ENCODE data around the gene RXRA.

RXRA gene

DNA sequence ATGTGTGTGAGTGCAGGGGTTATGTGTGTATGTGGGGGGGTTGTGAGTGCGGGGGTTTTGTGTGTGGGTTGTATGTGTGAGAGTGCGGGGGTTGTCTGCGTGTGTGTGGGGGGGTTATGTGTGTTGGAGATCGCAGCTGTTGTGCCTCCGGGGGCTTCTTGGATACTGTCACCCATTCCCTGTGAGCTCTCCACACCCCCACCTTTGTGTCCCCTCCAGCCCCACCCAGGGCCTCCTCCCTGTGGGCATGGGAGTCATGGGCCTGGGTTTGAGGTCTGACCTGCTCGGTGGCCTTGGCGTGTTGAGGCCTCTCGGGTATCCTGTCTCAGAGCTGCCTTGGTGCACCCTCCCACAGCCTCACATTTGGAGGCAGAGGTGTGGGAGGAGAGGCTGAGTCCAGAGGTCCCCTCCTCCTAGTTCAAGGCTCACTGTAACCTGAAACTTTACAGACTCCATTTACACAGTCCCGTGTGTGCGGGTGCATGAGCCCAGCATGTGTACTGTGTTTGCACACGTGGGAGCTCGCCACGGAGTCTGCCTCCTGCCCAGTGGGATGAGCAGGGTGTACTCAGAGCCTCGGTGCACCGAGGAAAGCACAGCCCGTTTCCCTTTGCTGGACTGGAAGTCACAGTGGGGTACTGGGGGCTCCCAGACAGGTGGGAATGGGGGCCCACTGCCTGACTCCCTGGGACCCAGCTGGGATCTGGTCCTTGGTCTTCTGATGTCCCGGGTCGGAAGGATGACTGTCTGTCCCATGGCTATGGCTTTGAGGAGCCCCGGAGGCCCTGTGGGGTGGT is 43.4 kb downstream of the RXRA start:
- DNase-seq (no peak), ATAC-seq (no peak)

DNA sequence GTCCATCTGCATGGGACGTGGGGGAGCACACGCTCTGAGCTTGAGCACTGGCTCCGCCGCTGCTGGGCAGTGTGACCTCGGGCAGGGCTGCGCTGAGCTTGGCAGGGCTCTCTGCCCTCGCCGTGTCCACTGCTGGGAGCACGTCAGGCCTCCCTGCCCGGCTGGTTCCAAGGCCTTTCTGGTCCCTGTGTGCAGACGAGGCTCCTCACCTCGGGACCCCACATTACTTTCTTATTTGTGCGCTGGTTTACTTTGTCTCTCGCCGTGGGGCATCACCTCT is 43.9 kb downstream of the RXRA start:
- ATAC-seq = no peak
- no peak for DNase-seq

DNA sequence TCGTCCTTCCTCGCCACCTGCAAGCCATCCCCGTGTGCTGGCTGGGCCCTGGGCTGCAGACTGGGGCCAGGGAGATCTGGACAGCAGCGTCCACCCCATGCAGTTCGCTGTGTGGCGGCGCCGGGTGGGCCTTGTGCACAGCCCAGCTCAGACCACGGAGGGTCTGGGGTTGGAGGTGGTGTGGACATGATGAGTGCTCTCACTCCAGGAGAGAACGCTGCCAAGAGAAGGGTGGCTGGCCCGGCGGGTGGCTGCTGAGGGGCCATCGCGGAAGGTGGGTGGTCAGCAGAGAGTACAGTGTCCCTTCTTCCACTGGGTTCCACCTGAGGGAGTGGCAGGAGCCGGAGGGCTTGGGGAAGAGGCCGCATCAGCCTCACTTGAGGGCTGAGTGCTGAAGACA is 44.4 kb downstream of the RXRA start:
- ATAC-seq (no peak), DNase-seq (no peak)

DNA sequence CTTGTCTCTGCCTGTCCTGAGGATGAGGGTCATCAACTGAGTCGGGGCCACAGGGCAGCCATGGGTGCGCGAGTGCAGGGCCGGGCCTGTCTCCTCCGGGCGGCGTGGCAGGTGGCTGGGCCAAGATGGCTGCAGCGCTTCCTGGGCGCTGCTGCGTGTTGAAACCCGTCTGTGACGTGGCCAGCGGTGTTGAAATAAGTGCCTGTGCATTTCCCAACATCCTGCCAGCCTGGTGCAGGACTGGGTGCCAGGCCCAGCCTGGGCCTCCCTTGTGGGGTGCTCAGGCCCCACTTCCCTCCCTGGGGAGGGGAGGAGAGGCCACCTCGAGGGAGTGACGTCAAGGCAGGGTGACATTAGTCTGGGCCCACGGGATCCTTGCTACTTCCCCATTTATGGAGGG is 45.5 kb downstream of the RXRA start:
- DNase-seq = no peak
- ATAC-seq = no peak

DNA sequence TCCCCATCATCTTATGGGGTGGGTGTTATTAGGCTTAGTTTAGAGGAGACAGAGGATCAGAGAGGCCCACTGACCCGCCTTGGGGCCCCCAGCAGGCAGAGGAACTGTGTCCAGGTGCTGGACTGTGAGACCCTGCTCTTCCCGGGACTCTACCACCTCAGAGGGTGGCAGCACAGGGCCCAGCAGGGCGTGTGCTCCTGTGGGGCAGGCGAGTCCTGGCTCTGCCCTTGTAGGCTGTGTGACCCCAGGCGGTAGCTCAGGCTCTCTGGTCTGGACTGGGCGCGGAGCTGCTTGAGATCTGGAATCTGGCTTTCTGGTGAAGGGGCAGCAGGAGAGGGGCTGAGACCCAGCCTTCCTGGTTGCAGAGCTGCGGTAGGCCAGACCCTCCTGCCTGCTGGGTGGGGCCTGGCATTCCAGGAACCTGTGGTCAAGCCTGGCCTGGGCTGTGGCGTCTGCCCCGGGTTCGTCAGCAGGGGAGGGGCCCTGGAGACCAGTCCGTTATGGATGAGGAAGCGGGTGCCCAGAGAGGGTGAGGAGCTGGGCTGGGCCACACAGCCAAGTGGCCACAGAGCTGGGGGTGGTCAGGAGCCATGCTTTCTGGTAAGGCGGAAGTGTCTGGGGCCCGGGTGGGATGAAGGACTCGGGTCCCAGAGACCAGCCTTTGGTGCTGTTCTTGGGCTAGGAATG is 46.5 kb downstream of the RXRA start:
- no peak for ATAC-seq
- no peak for DNase-seq

DNA sequence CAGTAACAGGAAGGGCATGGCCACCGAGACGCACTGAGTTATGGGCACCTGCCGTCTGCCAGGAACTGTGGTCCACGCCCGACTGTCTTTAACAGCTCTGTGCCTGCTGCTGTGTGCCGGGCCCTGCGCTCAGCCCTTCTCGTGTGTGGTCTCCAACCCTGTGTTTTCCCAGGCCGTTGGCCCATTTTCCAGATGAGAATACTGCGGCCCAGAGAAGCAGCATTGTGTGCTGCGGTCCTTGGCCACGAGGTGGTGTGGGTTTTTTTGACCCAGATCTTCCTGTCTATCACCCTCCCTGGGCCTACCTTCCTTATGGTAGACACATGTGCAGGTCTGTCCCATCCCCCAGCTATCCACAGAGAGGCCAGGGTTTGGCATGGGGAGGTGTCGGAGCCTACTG is 47.0 kb downstream of the RXRA start:
- ATAC-seq = no peak

DNA sequence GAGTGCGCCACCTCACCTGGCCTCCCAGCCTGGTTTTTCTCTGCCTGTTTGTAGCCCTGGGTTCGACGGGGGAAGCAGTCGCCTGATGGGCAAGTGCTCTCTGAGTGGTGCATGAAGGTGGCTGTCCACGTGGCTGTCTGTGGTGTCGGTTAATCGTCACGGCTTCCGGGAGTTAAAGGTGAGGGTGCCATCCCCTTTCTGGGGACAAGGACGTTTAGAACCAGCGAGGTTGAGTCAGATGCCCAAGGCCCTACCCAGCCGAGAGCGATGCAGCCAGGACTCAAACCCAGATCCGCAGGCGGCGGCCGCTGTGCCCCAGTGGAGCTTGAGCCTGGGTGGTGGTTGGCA is 47.7 kb downstream of the RXRA start:
- DNase-seq (no peak), ATAC-seq (no peak)

More for the DNA sequence above, 47.0 kb downstream of the RXRA start:
- DNase-seq = no peak

DNA sequence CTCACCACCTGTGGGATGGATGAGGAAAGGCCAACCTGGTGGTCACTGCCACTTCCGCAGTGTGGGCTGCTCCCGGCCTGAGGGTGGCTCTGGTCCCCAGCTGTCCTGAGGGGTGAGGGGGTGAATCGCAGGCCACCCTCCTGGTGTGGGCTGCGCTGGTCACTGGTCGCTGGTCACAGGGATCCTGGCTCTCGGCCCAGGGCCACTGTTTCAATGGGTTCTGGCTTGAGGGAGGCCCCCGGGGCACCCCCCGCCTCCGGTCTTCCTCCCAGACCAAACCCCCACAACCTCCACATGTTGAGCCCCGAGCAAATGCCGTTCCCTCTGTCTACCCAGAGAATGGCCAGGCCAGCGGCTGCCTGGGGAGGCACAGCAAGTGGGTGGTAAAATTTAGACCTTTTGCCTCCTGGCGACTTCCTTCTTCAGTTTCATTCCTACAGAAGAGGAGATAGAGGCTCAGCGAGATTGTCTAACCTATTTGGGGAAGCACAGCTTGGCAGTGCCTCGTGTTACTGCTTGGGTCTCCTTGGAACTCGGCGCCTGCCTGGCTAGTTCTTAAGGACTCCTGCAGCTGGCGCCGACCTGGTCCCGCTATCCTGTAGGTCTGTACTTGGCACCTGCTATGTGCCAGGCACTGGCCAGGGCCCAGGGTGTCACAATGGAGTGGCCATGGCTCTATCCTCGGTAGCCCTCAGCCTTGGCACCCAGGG is 48.2 kb downstream of the RXRA start:
- no peak for ATAC-seq
- DNase-seq = no peak

DNA sequence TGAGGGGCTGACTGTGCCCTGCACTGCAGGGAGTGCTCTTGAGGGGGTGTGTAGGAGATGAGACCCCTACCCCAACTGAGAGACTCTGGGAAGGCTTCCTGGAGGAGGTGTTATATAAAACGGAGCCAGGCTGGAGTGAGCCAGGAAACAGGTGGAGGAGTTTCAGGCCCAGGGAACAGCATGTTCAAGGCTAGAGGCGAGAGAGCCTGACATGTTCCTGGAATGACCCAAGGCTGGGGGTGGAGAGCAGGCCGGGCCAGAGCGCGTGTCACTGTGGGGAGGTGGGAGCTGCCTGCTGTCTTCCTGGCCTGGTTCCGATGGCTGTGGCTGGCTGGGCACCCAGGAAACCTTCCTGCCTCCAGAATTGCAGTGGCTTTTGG is 48.7 kb downstream of the RXRA start:
- no peak for ATAC-seq

DNA sequence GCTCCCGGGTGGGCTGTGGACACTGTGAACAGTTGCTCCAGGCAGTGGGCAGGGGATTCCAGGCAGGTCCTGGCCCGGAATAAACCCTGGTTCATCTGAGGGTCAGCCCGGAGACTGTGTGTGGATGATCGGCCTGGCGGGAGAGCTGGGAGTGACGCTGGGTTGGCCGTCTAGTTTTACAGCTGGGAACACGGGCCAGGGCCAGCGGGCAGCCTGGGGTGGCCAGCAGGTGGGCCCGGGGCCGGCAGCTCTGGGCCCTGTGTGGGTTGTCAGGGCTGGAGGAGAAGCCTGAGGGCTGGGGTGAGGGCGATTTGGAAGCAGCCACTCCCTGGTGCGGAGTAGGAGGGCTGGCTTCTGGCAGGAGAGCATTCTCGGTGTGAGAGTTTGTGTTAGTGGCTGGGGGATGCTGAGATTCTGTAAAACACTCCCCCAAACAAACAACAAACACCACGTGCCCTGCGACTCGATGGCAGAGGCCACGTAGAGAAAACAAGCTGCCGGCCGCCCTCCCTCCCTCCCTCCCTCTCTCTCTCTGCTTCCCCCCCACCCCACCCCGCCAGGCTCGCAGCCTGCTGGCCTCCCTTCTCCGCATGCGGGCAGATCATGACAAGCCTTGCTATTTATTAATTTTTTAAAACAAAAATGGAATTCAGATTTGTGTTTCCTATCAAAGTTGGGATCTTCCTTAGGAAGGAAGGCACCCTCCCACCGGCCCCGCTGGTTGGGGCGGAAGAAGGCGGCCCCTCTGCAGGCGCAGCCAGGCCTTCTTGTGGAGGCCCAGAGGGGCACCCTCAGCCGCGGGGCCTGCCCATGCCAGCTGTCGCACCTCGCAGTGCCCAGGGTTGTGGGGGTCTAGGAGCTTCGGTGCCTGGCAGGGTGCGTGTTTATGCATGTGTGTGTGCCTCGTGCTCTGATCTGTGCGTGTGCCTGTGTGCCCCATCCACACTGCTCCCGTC is 49.5 kb downstream of the RXRA start:
- ATAC-seq (no peak), DNase-seq (no peak)

More for the DNA sequence above, 48.7 kb downstream of the RXRA start:
- no peak for DNase-seq

DNA sequence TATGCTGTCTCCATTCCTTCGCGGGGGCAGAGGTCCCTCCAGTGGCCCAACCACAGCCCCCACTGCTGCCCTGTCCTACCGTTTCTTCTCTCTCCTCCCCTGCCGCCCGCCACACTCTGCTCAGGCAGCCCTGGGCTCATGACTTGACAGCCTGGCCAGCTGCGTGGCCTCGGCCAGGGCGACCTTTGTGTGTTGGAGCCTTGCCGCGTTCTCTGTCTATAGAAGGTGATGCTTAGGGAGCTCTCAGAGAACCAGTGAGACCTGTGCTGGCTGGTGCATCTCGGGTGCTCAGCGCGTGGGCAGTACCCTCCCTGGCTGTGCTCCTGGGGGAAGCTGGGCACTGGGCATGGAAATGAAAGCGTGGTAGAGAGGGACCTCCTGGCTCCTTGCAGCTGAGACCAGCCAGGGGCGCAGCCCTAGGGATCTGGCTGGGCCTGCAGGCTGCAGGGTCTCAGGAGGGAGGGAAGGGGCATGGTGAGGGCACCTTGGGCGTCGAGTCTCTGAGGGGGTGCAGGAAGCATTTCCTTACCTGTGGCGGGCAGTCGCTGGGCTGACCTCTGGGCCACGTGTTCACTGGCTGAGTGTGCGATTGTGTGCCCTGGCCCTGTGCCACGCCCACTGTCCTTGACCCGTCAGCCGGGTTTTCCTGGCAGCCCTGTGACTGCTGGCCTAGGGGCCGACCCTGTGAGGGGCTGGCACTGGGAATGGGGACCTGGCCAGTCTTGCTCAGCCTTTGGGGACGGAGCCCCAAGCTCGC is 50.3 kb downstream of the RXRA start:
- DNase-seq = no peak

DNA sequence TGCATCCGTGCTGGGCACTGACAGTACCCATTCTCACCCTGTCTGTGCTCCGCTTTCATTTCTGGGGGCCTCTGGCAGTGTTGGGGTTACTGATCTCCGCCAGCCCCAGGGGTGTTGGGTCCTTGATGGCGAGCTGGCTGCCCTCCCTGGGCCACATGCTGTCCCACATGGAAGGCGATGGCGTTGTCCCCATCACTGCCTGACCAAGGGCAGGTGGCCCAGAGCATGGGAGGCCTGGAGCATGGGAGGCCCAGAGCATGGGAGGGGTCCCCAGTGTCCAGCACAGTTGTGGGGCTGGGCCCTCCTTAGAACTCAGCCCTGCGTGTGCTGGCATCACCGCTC is 50.9 kb downstream of the RXRA start:
- ATAC-seq (no peak), DNase-seq (no peak)

More for the DNA sequence above, 50.3 kb downstream of the RXRA start:
- ATAC-seq = no peak

DNA sequence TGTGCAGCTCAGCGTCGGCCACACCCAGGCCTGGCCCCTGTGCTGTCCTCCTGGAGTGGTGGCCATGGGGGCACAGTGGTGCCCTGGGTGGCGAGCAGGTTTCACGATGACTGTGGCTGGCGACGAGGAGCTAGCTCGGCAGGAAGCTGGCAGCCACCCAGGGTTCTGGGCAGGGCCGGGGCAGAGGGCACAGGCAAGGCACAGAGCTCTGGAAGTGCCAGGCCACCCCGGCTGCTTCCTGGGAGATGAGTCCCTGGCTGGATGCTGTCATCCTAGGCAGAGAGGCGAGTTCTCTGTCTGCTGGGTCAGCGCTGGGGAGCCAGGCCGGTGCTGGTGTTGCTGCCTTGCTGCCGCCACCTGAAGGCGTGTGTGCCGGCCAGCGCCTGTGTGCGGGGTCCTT is 51.7 kb downstream of the RXRA start:
- DNase-seq = no peak
- ATAC-seq = no peak

DNA sequence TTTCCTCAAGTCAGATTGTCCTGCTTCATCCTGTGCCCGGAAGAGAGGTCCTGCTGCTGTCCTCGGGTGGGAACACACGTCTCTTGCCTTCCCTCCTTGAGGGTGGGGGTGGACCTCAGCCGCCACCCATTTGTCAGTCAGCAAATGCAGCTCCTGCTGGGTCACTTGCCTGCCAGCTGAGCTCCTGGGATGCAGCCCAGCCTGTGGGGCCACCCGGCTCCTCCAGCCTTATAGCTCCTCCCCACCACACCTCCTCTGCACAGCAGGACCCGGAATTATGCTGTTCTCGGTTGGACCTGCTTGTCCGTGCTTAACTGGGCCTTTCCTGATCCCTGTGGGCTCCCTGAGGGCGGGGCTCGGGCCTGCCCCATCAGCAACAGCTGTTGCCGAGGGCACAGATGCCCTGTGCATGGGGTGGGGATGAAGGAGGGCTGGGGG is 52.7 kb downstream of the RXRA start:
- no peak for DNase-seq
- no peak for ATAC-seq

DNA sequence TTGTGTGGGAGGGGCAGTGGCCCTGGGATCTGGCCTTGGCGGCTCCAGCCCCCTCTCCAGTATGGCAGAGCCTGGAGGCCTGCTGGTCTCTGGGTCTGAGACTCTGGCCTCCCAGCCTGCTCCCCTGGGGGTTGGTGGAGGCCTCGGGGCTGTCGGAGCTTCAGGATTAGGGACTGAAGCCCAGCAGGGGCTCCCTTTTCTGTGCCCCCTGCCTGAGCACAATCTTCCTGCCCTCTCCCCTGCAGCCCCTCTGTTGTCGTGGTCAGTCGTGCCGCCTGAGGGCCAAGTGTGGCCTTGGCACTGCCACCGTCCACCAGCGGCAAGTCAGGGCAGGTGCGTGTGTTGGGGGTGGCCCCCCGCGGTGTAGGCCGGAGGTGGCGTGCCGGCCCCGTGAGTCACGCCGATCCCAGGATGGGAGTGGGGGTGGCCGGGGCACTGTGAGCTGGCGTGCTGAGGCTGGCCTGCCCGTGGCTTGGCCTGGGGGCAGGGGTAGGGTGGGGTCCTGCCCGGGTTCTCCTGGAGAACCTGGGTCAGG is 53.6 kb downstream of the RXRA start:
- DNase-seq = no peak
- no peak for ATAC-seq

DNA sequence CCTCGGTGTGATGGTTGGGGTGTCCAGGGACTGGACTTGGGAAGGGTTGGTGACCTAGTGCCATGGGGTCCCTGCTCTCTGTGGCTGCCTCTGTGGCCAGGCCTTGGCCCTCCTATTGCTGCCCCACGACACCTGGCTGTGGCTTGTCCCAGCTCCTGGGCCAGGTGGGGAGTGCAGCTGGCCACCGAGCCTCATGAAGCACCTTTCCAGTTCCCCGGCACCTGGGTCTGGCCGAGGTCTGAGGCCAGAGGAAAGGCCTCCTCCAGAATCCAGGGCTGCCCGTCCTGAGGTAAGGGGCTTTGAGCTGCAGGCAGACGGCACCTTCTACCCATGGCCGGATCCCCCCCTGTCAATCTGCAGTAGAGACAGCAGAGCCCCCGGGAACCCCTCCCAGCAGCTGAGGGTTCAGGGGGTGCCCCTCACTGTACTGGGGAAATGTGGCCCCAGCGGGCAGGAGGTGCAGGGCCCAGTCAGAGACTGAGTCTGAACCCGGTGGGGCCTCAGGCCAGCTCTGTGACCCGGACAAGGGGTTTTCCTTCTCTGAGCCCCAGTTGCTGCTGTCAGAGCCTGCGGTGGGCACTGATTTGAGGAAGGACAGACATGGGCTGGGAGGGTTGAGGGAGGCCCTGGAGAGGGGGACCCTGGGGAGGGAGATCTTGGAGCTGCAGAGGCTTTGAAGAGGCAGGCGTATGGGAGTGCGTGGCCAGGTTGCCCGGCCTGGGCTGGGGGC is 54.5 kb downstream of the RXRA start:
- ATAC-seq (no peak), DNase-seq (no peak)

DNA sequence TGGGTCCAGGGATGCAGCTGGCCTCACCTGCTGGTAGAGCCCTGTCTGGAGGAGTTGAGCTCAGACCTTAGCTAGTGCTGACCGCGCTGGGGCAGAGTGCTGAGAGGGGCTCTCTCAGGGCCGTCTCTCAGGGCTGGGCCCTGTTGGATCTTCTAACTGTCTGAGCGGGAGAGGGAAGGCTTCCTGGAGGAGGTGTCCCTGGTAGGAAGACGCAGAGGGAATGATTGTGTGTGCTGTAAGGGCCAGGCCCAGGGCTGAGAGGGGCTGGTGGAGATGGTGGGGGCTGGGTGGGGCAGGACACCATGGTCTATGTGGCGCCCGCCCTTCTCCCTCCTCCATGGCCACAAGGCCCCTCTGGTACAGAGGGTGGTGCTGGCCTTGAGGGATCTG is 55.0 kb downstream of the RXRA start:
- ATAC-seq = no peak

DNA sequence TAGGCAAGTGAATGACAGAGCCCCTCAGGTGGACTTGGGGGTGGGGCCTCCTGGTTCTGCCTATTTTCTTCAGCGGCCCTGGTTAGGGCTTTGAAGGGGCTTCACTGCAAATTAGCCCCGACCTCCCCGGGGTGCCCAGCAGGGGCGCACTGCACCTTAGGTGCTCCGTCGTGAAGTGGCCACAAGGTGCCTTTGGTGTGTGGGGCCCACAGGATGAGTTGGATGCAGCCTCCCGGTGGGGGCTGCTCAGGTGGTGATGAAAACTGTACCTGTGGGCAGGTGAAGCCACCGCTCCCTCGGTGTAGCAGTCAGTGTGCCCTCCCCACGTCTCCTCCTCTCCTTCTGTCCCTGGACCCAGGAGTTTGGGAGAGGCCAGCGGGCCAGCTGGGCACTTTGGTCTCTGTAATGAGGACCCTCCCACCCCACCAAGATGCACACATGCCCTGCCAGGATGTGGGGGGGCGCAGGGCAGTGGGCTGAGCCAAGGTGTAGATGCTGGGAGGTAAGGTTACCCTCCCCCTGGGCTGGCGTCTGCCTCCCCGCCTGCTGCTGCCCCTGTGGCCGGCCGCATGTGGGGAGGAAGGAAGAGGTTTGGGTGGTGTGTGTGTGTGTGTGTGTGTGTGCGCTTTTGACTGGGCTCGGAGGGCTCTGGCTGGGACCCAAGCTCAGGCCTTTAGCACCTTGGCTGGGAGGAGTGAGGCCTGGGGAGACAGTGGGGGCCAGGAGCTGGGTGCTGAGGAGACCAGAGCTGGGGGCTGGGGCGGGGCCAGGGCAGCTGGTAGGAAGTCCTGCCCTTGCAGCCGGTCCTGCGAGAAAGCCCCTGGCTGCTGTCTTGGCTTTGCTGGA is 55.6 kb downstream of the RXRA start:
- DNase-seq (peak; percentile 56), ATAC-seq (no peak)

More for the DNA sequence above, 55.0 kb downstream of the RXRA start:
- no peak for DNase-seq

DNA sequence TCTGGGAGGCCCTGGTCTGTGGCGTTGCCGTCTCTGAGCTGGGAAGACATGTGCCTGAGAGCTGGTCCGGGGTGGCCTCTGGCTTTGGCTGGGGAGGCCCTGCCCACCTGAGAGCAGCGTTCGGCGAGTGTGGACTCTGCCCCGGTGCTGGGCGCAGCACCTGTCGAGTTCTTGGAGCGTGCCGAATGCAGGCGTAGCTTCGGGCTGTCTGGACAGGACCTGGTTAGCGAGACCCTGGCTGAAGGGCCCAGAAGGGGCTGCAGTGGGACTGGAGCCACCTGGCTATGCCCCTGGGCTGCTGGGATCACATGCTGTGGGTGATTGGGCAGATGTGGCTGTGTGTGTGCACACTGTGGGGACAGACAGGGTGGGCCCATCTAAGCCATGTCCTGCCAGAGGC is 56.5 kb downstream of the RXRA start:
- DNase-seq = no peak
- ATAC-seq = no peak

DNA sequence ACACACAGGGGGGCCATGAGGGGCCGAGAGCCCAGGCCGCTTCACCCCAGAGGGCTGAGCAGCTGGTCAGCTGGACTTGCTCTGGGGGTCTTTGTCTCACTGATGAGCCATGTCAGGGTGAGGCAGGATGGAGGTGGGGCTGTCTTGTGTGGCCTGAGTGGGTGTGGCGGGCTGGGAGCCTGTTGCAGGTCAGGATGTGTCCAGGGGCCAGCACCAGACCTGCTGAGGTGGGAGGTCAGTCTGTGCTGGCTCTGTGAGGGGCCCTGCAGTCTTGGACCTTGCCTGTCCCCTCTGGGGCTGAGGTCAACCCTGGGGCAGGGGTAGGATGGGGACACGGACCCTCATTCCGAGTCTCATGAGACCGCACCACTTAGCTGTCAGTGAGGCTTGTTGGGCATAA is 56.9 kb downstream of the RXRA start:
- no peak for DNase-seq
- ATAC-seq = no peak

Measured in stimulated activated naive CD8-positive, alpha-beta T cell treated with anti-CD3 and anti-CD28 coated beads, Interleukin-15, Interleukin-2, amounts not matched to agents 100 U/mL and 50 U/mL, for 24 hours (primary cell).